Right ventricle myocardium superior (tissue), 1 donor: Measurements from ENCODE around the gene BUD23. TPM values are rescaled to one million over a fixed set of nuclear protein-coding genes. Genes with fewer than 3 reads are reported as not detected.

Experiments used
- ATAC-seq: fragments of 200-7000 bp; cut with Tn5 transposase; one replicate; pipeline ENCODE4 v1.9.1; 2020; ENCODE audit warnings: mild to moderate bottlenecking; ENCODE audit not compliant: poor library complexity
- DNase-seq: peaks from one replicate; pipeline ENCODE4 v3.0.0-alpha.2; 2020
- intact Hi-C: fragments of 100-400 bp; cut with DNase I; formaldehyde crosslinking; loops from one replicate; pipeline ENCODE4 v1.11.2; 2022
- microRNA-seq: library from miRNA; unstranded; fragments of <30 nt; microRNA quantifications from one replicate; pipeline ENCODE4 v1.2.0, GENCODE V29; 2020
- total RNA-seq: library from RNA; stranded (reverse); fragmentation: NEBNext Ultra II Directional; extraction: Animal tissue kit (Norgen Biotek cat#: 25700); gene quantifications from one replicate; pipeline ENCODE4 v1.2.1, GENCODE V29; 2021
- donor health status: DM: no; HTN: yes; CAD: no; lungs with severe emphysema.

Gene BUD23
- total RNA-seq, 1 donor from 2014 or later, result 74.8 TPM

GRCh38 chr7:73734619-73735527 lies 51.5 kb downstream of the BUD23 start:
- intact Hi-C loops, result no loop called here
- ATAC-seq (peak; percentile 5), DNase-seq (peak; percentile 78)

- no peak for ATAC-seq
- intact Hi-C loops, result no loop called here
Measured at GRCh38 chr7:73735528-73735905, 52.1 kb downstream of the BUD23 start.

GRCh38 chr7:73736885-73737284 lies 53.5 kb downstream of the BUD23 start:
- intact Hi-C loops, result no loop called here
- DNase-seq (no peak), ATAC-seq (no peak)

More at GRCh38 chr7:73735528-73735905, 52.1 kb downstream of the BUD23 start:
- DNase-seq, result no peak

- intact Hi-C loops, result no loop called here
- no peak for DNase-seq
Measured at GRCh38 chr7:73737491-73738219, 54.3 kb downstream of the BUD23 start.

GRCh38 chr7:73738220-73738611 lies 54.8 kb downstream of the BUD23 start:
- DNase-seq (peak; percentile 62), ATAC-seq (peak; percentile 58)
- intact Hi-C loops, result no loop called here

More at GRCh38 chr7:73737491-73738219, 54.3 kb downstream of the BUD23 start:
- no peak for ATAC-seq

- ATAC-seq (peak; percentile 96), DNase-seq (peak; percentile 99)
- intact Hi-C loops, result no loop called here
Measured at GRCh38 chr7:73738612-73739386, 55.4 kb downstream of the BUD23 start, which contains the start of gene ABHD11. ABHD11 (minus strand) TSS chr7:73738802; CDS start chr7:73738770, 32 bp downstream.

- intact Hi-C loops, result no loop called here
- ATAC-seq (no peak), DNase-seq (no peak)
Measured at GRCh38 chr7:73739387-73739767, 56.0 kb downstream of the BUD23 start.

GRCh38 chr7:73740212-73740611 lies 56.8 kb downstream of the BUD23 start:
- intact Hi-C loops, result no loop called here
- ATAC-seq (no peak), DNase-seq (no peak)

- intact Hi-C loops, result no loop called here
- DNase-seq, result no peak
- ATAC-seq, result no peak
Measured at GRCh38 chr7:73740771-73741170, 57.4 kb downstream of the BUD23 start.

GRCh38 chr7:73741600-73741999 lies 58.2 kb downstream of the BUD23 start:
- intact Hi-C loops, result no loop called here
- DNase-seq (no peak), ATAC-seq (no peak)

- no peak for DNase-seq
- intact Hi-C loops, result no loop called here
- ATAC-seq, result no peak
Measured at GRCh38 chr7:73742338-73742752, 58.9 kb downstream of the BUD23 start.

GRCh38 chr7:73742753-73743641 lies 59.6 kb downstream of the BUD23 start:
- intact Hi-C loops, result no loop called here
- ATAC-seq, result no peak
- DNase-seq, result peak; percentile 58

GRCh38 chr7:73746378-73746777 lies 63.0 kb downstream of the BUD23 start:
- DNase-seq, result no peak
- peak; percentile 28 for ATAC-seq
- intact Hi-C loops, result no loop called here

Small RNA genes lying within 50 kb of the gene (microRNA-seq; reads per million reads assigned to microRNA genes)
- gene MIR4284, result not detected

Other genes starting within 250 kb of the BUD23 start
- 0.24 TPM for gene FZD9, start 249.8 kb upstream of the BUD23 start, total RNA-seq
- 36.8 TPM for gene BAZ1B, start 161.3 kb upstream of the BUD23 start, total RNA-seq
- 76.2 TPM for gene BCL7B, start 125.9 kb upstream of the BUD23 start, total RNA-seq
- gene TBL2, start 105.0 kb upstream of the BUD23 start, total RNA-seq, result 10.6 TPM
- 6.9 TPM for gene MLXIPL, start 59.1 kb upstream of the BUD23 start, total RNA-seq
- 2.7 TPM for gene VPS37D, start 15.8 kb upstream of the BUD23 start, total RNA-seq
- gene DNAJC30, start 144 bp upstream of the BUD23 start, total RNA-seq, result 11.8 TPM
- 1.7 TPM for gene STX1A, start 36.1 kb downstream of the BUD23 start, total RNA-seq
- 18.6 TPM for gene ABHD11, start 55.2 kb downstream of the BUD23 start, total RNA-seq
- gene CLDN3, start 86.7 kb downstream of the BUD23 start, total RNA-seq, result not detected
- 0.11 TPM for gene CLDN4, start 147.4 kb downstream of the BUD23 start, total RNA-seq
- 0.43 TPM for gene METTL27, start 158.9 kb downstream of the BUD23 start, total RNA-seq
- not detected for gene TMEM270, start 177.6 kb downstream of the BUD23 start, total RNA-seq